GM19455 (cell line): ENCODE results near the gene ZBTB25.
A peak's percentile ranks its signal among the peaks of the same experiment; 100 is the strongest.

Experiments used
- ATAC-seq: cut with Tn5 transposase; IDR thresholded peaks from one replicate; pipeline ENCODE4 v1.9.1; 2021; ENCODE audit not compliant: unreplicated experiment

ZBTB25 gene

DNA sequence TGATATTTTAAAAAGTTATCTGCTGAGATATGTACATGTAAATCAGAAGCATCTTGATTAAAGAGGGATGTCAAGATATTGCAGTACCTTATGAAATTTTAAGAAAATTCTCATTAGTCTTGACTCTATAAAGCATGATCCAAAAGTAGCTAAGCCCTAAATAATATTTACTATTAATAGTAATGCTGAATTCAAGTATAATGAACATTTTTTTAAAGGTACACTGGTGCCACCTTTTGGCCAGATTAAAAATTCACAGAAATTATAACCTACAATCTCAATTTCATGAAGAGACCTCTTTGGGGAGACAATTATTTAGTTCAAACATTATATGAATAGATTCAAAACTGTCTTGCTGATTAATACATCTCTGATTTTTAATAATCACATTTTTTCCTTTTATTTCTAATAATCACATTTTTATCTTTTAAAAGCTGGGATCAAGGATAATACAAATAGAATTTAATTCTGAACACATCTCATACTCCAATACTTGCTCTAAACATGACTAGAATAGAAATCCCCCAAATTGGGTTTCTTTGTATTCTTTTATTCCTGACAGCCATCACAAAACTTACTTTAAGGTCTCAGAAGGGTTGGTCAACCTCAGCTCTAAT lies 24.9 kb downstream of the ZBTB25 start:
- no peak for ATAC-seq

DNA sequence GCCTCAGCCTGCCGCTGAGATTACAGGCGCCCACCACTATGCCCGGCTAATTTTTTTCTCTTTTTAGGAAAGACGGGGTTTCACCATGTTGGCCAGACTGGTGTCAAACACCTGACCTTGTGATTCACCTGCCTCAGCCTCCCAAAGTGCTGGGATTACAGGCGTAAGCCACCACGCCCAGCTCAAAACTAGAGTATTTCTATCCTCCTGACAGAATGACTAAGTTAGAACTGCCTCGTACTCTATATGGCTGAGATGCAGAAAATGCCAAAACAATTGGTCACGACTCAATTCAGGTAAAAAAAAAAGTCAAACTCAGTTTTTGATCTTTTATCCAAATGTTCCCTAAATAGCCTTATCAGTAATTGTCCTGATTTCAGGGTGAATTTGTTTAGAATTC lies 27.2 kb downstream of the ZBTB25 start:
- ATAC-seq = no peak

DNA sequence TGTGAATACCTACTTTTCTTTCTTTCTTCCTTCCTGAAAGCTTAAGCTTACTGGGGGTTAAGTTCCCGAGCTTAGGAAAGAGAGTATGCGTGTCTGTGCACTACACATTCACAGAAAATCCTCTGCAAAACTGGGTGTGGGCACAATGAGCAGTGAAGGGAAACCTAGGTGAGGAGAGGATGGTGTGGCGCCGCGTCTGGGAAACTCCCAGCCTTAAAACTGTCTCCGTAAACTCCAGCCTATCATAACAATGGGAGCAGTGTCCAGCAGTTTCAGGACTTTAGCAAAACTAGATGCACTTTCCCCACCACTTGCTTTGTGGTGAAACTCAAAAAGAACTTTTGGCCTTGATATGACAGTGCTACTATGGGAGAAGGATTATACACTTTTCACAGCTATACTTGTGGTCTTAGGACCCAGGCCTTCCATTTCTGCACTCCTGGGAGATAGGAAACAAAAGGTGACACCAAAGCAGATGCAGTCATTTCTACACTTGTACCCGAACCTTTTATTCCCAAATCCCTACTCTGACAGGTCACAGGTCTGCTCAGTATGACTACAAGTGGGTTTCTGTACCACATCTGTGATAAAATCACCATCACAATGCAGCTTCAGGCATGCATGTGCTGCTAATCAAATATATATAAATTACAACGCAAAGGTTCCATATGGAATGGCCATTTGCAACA lies 27.9 kb downstream of the ZBTB25 start:
- no peak for ATAC-seq

DNA sequence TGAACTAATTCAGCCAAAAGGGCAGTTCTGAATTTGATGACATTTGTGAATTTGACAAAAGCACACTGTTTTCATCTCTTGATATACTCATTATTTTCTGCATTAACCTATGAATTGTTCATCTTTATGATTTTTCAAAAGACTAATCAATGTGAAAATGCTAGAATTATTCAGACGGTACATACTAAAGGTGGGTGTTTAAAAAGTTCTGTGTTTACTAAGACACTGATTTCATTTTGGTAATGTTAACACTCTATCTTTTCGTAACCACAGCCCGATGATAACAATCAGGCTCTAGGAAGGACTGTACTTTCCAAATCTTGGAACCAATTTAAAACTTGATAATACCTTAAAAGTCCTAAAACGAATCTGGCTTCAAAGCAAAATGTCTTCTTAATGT lies 28.9 kb downstream of the ZBTB25 start:
- no peak for ATAC-seq

- ATAC-seq = no peak
Measured at GRCh38 chr14:64474041-64474440, 29.6 kb downstream of the ZBTB25 start.

DNA sequence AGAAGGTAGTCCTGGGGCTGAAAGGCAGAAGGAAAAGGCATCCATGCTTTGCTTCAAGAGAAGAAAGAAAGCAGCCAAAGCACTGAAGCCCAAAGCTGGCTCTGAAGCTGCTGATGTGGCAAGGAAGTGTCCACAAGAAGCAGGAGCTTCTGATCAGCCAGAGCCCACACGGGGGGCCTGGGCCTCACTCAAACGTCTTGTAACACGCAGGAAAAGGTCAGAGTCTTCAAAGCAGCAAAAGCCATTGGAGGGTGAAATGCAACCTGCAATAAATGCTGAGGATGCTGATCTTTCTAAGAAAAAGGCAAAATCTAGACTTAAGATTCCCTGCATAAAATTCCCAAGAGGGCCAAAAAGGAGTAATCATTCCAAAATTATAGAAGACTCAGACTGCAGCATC lies 35.2 kb downstream of the ZBTB25 start:
- ATAC-seq = no peak

- no peak for ATAC-seq
Measured at GRCh38 chr14:64467566-64467965, 36.1 kb downstream of the ZBTB25 start.

GRCh38 chr14:64467101-64467500 lies 36.5 kb downstream of the ZBTB25 start:
- ATAC-seq = no peak

DNA sequence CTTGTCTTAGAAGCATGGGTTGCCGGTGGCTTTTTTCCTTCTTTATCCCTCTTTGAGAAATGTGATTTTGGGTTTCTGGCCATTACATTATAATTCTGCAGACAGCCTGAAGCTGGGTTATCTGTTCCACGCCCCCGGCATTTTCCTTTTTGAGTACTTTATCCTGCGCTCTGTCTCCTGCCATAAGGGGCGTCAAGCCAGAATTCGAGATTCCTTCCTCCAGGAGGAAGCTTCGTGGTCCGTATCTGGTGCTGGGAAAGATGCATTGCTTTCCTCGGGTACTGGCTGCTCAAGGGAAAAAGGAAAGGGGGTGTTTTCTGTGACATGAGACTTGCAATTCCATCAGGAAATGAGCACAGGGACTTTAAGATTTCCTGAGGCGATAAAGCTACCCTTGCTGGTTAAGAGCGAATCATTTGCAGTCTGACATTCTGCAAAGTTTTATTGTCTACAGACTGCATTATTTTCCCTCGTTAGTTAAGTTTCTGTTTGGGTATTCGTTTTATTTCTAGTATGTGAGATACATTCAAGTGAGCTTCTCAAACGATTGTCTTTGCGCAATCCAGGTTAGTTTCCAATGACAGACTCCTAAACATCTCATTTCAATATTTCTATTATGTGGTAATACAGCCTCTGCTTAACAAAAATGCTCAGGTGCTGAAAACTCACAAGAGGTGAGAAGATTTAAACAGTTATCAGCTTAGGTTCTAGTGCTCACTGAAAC lies 37.6 kb downstream of the ZBTB25 start:
- ATAC-seq = no peak

- ATAC-seq = peak; percentile 55
Measured at GRCh38 chr14:64465191-64465822, 38.3 kb downstream of the ZBTB25 start, which contains the start of gene AKAP5. Gene AKAP5, plus strand, starts transcription at chr14:64465499. Its CDS starts 2,896 bp downstream, at chr14:64468395.

DNA sequence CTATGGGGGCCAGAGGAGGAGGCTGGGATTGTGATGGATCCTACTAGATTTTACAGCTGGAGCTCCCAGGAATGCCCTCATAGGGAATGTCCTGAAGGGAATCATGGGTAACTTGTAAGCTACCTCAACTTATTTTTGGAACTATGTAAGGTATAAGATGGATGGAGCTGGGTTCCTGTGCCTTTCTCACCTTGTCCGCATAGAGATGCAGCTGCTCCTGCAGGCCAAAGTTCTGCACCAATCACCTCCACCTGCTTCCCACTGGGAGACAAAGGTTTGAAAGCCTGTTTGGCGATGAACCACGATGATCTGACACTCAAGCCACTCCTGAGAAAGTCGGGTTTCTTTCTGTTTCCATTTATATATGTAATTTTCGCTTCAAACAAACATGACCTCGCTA lies 39.0 kb downstream of the ZBTB25 start:
- peak; percentile 18 for ATAC-seq

DNA sequence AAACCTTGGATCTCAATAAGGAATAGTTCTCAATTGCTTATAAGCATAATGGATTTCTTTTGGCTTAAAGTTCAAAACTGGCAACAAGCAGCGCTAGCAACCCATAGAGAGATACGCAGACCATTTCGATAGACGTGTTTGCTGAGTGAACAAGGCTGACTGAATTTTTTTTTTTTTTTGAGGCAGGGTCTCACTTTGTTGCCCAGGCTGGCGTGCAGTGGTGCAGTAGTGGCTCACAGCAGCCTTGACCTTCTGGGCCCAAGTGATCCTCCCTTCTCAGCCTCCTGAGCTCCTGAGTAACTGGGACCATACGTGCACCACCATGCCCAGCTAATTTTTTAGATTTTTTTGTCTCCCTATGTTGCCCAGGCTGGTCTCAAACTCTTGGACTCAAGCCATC lies 39.8 kb downstream of the ZBTB25 start:
- no peak for ATAC-seq

DNA sequence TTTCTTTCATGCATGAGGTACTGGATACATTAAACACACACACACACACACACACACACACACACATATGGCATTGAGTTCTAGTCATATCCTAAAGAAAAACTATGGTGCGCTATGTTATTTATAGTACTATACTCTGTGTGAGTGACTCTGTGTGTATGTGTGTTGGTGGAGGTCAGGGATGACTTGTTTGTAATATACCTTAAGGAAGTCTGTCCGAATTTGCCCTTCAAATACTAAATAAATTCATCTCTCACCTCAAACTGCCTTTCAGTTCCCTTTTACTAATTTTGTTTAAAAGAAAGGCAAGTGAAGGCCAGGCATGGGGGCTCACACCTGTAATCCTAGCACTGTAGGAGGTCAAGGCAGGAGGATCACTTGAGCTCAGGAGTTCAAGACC lies 40.4 kb downstream of the ZBTB25 start:
- ATAC-seq = no peak

GRCh38 chr14:64461221-64461620 lies 42.4 kb downstream of the ZBTB25 start:
- ATAC-seq = no peak

- ATAC-seq = no peak
Measured at GRCh38 chr14:64459405-64460136, 44.1 kb downstream of the ZBTB25 start.

DNA sequence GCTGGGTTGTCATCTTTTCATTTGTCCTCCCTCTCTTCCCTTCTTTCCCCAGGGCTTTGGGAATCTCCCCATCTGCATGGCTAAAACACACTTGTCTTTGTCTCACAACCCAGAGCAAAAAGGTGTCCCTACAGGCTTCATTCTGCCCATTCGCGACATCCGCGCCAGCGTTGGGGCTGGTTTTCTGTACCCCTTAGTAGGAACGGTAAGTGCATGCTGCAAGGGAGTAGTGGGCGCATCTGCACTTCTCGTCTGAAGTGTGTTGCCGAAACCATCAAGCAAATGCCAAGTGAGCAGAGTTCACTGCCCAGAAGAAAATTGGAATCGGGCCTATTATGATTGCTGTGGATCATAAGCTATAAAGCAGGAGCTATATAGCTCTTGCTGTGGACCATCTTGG lies 49.0 kb downstream of the ZBTB25 start:
- no peak for ATAC-seq

DNA sequence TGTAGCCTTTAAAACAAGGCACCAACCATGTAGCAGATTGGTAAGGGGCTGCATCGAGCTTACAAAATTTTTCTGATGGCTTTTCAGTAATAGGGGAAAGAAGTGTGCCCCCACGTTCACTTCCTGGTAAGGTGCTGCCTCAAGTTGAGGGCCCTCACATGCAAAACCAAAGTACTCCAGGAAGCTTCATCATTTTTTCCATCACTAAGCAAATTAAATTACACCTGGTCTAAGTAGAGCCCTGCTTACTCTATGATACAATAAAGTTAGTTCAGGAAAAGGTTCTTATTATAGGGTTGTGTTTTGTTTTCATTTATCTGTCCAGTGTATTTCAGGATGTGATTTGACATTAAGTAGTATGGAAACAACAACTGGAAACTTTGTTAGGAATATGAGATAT lies 53.4 kb downstream of the ZBTB25 start:
- ATAC-seq = no peak

DNA sequence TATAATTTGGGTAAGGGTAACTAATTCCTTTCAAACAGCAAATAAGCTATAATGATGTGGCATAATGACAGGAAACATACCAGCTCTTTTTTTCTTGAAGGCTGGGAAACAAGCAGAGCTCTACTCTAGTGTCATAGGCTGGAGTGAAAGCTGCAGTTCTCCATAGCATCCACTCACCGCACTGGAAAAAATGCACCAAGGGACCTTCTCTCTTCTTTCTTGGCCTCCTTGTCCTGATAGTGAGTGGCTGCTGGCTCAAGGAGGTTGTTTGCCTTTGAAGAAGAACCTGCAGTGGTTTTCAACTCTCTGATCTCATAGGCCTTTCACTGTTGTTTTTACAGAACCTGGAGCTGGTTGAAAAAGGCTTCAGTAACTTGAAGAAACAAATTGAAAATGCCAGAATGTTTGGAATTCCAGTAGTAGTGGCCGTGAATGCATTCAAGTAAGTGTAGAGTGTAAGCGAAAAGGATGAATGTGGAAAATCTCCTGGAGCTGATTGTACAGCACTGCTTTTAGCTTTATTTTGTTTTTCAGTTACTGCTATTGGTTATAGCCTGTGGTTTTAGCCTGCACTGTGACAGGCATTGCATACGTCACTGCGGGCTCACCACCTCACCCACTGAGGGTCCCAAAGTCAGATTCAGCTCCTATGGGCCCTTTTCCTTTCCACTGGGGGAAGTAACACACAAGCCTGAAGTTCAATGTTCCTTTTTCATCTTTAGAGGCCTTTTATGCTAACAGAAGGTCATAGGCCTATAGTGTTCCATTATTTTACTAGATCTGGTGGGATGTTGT lies 55.6 kb downstream of the ZBTB25 start:
- ATAC-seq = no peak

DNA sequence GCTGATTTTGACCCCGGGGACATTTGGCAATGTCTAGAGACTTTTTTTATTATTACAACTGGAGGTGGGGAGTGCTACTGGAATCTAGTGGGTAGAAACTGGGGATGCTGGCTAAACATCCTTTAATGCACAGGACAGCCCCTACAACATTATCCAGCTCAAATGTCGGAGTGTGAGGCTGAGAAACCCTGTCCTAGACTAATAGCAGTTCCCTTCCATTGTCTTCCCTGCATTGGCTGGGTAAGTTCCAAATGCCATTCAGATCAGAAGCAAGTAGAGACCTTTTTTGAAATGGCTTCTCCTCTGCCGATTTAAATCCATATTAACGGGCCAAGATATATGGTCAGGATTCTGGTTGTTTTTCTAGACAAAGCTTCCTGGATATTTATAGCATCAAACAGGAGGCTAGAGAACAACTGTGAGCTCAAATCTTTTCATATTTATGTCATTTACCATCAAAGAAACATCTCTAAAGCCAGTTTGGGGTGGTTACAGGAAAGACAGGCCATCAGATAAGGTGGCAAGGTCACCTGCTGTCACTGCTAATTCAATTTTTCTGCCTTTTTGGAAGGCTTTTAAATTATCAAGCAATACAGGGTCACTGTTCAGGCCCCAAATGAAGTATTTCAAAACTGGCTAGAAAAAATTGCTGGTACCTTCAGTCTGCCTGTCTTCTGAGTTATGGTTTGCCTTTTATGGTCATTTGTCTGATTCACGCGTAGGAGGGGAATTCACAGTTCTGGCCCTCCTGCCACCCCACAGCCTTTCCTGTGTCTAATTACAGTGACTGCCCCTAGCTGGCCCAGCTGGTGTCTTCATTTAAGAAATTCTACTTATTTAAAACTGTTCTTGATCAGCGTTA lies 58.4 kb downstream of the ZBTB25 start:
- ATAC-seq = peak; percentile 96
